ENCODE measurements around the gene HSPA12A. TPM values are rescaled to one million over a fixed set of nuclear protein-coding genes. Genes with fewer than 3 reads are reported as not detected.

Gene HSPA12A
- total RNA-seq, 1 experiment from 2014 or later, result 1.4 TPM

- TF ChIP-seq EZH2 (IDR thresholded peaks at IDR 0.05; ENCODE audit: borderline replicate concordance, low read depth, low read length, poor library complexity, severe bottlenecking), result no peak
- TF ChIP-seq CTCF (conservative IDR thresholded peaks at IDR 0.05; ENCODE audit: low read depth, low read length), result no peak
- Histone ChIP-seq H3K4me3 (ENCODE audit: low read depth, low read length, poor library complexity, severe bottlenecking) (no peak overlapping the region), H3K27me3 (replicated peaks; ENCODE audit: insufficient read depth, low read depth, low read length, poor library complexity) (peaks cover 21% of the 10 kb centered on the region), H3K27ac (ENCODE audit: low read depth, low read length, poor library complexity, severe bottlenecking) (no peak overlapping the region), H3K9me3 (ENCODE audit: low read depth, low read length, poor library complexity, severe bottlenecking) (no peaks in the 10 kb centered on the region), H3K36me3 (ENCODE audit: insufficient read depth, low read length, poor library complexity, severe bottlenecking) (no peaks in the 10 kb centered on the region), H3K4me1 (ENCODE audit: insufficient read depth, low read length, poor library complexity, severe bottlenecking) (no peaks in the 10 kb centered on the region)
- ChIA-PET CTCF (no interaction called here), POLR2A (ENCODE audit: low non-redundant PET) (interaction anchor here (0.6 to 0.7 kb wide), 3 partner anchors 79 to 641 kb away, joined by 4 to 9 read pairs (median 4); no protein-coding TSS in a partner anchor)
- intact Hi-C loops (cut with micrococcal nuclease; ENCODE audit: unreplicated experiment), result no loop called here
- no peak for DNase-seq (ENCODE audit: low spot score)
- BruUV-seq (replicated peaks), result no TSS peak
Observed at GRCh38 chr10:116720668-116721546, 21.5 kb downstream of the HSPA12A start.

GRCh38 chr10:116720241-116720643, 22.1 kb downstream of the HSPA12A start:
- Histone ChIP-seq H3K27ac (ENCODE audit: low read depth, low read length, poor library complexity, severe bottlenecking) (no peak overlapping the region), H3K36me3 (ENCODE audit: insufficient read depth, low read length, poor library complexity, severe bottlenecking) (no peaks in the 10 kb centered on the region), H3K27me3 (replicated peaks; ENCODE audit: insufficient read depth, low read depth, low read length, poor library complexity) (peaks cover 21% of the 10 kb centered on the region), H3K9me3 (ENCODE audit: low read depth, low read length, poor library complexity, severe bottlenecking) (no peaks in the 10 kb centered on the region), H3K4me3 (ENCODE audit: low read depth, low read length, poor library complexity, severe bottlenecking) (no peak overlapping the region), H3K4me1 (ENCODE audit: insufficient read depth, low read length, poor library complexity, severe bottlenecking) (no peaks in the 10 kb centered on the region)
- BruUV-seq (replicated peaks), result no TSS peak
- DNase-seq (ENCODE audit: low spot score), result no peak
- TF ChIP-seq CTCF (conservative IDR thresholded peaks at IDR 0.05; ENCODE audit: low read depth, low read length) (no peak), EZH2 (IDR thresholded peaks at IDR 0.05; ENCODE audit: borderline replicate concordance, low read depth, low read length, poor library complexity, severe bottlenecking) (no peak)
- ChIA-PET CTCF (no interaction called here), POLR2A (ENCODE audit: low non-redundant PET) (interaction anchor here (0.7 kb wide), 1 partner anchor 79 kb away, joined by 4 read pairs; no protein-coding TSS in a partner anchor)
- intact Hi-C loops (cut with micrococcal nuclease; ENCODE audit: unreplicated experiment), result no loop called here

GRCh38 chr10:116719804-116720203, 22.6 kb downstream of the HSPA12A start:
- CTCF ChIA-PET, result no interaction called here
- TF ChIP-seq EZH2 (IDR thresholded peaks at IDR 0.05; ENCODE audit: borderline replicate concordance, low read depth, low read length, poor library complexity, severe bottlenecking) (no peak), CTCF (conservative IDR thresholded peaks at IDR 0.05; ENCODE audit: low read depth, low read length) (no peak)
- Histone ChIP-seq H3K4me3 (ENCODE audit: low read depth, low read length, poor library complexity, severe bottlenecking) (no peak overlapping the region), H3K9me3 (ENCODE audit: low read depth, low read length, poor library complexity, severe bottlenecking) (no peaks in the 10 kb centered on the region), H3K36me3 (ENCODE audit: insufficient read depth, low read length, poor library complexity, severe bottlenecking) (no peaks in the 10 kb centered on the region), H3K27ac (ENCODE audit: low read depth, low read length, poor library complexity, severe bottlenecking) (no peak overlapping the region), H3K27me3 (replicated peaks; ENCODE audit: insufficient read depth, low read depth, low read length, poor library complexity) (peaks cover 21% of the 10 kb centered on the region), H3K4me1 (ENCODE audit: insufficient read depth, low read length, poor library complexity, severe bottlenecking) (no peaks in the 10 kb centered on the region)
- no TSS peak for BruUV-seq (replicated peaks)
- POLR2A ChIA-PET (ENCODE audit: low non-redundant PET), result interaction anchor here (0.7 kb wide), 1 partner anchor 80 kb away, joined by 4 read pairs; no protein-coding TSS in a partner anchor
- no peak for DNase-seq (ENCODE audit: low spot score)
- intact Hi-C loops (cut with micrococcal nuclease; ENCODE audit: unreplicated experiment), result no loop called here

Data from A673 (cell line).